Measurements from ENCODE around the gene CD79B.

The CD79B gene

DNA sequence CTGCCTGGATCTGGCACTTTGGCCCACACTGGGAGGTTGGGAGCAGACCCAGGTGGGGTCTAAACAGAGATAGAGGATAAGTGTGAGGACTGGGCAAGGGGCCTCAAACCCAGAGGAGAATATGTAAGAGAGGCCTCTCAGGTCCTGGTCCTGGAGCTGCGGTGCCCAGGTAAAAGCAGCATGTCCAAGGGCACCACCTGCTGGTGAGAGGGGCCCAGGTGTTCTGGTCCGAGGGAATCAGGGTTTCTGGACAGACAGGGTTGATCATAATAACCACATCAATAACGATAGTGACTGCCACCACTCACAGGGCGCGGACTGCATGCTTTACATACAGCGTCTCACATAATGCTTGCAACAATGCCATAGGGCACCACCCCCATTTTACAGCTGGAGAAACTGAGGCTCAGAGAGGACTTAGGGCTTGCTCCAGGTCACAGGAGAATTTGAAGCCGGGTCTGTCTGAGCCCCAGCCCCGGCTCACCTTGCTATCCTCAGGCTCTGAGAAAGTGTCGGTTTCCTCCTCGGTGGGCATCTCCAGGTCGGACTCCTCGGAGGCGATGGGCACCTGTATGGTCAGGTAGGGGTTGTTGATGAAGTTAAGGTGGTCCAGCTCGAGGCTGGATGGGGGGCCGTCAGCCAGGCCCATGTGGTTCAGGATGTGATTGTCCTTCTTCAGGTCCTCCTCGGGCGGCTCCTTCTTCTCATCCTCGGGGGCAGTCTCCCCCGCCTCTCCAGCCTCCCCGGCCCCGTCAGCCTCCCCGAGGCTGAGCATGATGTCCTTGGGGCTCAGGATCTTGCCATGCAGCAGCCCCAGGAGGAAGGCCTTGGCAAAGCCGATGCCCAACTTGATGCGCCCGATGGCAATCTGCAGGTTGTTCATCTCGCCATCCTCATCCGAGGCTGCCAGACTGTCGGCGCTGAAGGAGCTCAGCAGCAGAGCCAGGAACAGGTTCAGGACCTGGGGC, 19.1 kb upstream of the CD79B start:
- no peak for DNase-seq

DNA sequence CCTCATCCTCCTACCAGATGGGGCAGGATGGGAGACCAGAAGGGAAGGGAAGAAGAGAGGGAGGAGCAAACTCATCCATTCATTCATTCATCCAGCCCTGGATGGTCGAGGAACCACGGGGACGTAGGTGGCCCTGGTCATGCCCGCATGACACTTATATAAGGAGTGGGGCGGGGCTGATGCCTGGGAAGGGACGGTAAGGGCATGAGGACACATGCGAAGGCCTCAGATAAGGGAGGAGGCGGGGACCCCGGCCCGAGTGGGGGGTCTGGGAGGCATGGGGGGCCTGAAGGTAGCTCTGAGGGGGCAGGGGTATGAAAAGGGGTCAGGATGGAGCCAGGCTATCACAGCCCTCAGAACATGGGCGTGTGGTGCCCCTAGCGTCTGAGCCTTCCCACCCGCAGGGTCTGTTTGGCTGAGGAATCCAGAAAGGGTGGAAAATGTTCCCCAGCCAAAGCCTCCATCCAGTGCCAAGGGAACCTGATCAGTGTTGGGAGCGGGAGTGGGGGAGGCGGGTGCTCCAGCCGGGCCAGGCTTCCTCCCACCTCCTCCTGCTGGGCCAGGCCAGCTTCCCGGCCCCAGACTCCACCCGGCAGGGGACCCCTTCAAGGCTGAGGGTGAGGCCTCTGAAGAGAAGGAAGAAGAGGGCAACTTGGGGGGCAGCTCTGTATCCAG, 17.6 kb upstream of the CD79B start:
- no peak for DNase-seq

DNA sequence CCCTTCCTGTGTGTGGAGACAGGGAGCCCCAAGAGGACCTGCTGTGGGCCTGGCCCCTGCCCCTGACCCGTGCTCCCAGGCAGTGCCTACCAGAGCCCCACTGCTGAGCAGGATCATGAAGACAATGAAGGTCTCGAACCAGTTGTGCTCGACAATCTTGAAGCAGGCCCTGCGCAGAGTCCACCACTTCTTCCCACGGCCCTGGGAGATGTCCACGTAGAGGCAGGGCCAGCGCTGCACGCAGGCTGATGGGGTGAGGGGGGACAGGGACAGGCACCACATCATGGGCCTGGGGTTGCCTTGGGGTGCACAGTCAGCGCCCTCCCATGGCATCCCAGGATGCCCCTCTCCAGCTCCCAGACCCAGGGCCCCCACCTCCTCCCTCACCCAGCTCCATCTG, 16.4 kb upstream of the CD79B start:
- DNase-seq = no peak

DNA sequence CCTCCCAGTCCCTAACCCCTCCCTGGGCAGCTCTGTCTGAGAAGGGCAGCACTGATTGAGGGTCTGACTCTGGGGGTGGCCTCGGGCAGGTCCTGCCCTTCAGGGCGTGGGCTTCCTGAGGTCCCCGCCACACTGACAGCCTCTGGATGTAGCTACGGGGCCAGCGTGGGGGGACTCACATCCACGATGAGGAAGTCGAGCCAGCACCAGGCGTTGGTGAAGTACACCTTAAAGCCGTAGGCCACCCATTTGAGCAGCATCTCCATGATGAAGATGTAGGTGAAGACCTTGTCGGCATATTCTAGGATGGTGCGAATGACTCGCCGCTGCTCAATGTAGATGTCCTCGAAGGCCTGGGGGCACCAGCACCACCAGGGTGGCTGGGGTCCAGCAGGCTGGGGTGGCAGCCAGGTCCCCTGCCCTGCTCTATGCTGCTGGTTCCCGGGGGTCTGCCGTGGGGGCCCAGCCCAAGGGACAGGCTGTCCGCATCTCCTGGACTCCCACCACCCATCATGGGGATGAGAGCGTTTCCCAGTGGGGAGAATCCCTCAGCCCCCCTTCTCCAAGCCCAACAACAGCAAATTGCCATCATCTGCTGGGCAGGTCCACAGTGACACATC, 15.7 kb upstream of the CD79B start:
- DNase-seq = no peak

DNA sequence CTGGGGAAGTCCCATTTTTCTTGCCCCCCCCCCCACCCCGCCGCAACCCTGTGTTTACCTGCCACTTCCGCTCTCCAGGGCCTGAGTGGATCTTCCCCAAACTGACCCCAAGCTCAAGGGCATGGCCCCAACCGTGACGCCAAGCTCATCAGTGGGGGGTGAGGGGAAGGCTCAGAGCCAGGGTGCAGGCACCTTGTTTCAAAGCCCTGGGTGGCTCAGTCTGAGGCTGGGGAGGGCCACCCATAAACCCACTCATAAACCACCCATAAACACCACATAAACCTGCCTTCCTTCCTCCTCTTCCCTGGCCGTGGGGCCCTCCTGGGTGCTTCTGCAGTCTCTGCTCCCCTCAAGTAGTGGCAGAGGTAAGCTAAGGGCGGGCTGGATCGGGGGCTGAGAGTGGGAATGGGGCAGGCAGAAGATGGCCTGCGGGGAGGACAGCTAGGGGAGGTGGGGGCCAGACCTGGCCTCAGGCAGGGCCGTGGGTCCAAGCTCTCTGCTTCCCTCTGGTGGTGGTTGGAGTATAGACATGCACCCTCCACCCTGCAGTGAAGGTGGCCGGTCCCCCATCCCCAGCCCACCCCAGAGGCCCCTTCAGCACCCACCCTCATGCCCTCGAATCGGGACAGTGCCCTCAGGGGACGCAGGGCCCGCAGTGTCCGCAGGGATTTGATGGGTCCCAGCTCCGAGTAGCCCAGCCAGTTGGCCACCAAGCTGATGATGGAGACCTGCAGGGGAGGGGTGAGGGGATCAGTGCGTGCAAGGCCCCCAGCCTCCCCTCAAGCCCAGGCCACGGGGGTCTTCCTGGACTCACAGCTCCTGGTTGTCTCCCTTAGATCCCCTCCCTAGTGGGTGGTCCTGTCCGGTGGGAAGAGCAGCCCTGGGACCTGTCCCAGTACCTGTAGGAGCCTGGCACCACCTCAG, 14.6 kb upstream of the CD79B start:
- DNase-seq = no peak

DNA sequence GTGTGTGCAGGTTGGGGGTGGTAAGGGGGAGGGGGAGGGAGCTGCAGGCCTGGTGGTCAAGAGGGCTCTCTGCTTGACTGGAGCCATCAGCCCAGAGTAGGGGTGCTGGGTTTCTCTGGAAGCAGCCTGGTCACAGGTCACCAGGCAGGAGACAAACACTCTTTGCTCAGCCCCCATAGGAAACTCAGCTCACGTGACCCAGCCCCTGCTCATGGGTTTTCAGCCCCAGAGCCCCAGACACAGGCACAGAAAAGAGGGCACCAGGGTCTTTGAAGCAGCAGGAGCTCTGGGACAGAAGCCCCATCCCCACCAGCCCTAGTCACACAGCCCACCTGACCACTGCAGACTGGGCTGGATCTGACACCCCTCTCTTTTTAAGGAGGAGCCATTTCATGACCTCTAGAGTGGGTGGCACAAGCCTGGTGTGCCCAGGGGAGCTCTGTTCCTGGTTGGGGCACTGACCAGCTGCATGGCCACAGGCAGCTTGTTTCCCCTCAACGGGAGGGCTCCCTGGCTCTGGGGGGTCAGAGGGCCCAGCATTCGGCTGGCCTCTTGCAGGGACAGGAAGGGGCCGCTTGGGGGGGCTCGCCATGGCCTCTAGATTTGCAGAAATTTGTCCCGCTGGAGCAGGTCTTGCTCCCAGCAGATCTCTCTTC, 13.8 kb upstream of the CD79B start:
- DNase-seq = no peak

DNA sequence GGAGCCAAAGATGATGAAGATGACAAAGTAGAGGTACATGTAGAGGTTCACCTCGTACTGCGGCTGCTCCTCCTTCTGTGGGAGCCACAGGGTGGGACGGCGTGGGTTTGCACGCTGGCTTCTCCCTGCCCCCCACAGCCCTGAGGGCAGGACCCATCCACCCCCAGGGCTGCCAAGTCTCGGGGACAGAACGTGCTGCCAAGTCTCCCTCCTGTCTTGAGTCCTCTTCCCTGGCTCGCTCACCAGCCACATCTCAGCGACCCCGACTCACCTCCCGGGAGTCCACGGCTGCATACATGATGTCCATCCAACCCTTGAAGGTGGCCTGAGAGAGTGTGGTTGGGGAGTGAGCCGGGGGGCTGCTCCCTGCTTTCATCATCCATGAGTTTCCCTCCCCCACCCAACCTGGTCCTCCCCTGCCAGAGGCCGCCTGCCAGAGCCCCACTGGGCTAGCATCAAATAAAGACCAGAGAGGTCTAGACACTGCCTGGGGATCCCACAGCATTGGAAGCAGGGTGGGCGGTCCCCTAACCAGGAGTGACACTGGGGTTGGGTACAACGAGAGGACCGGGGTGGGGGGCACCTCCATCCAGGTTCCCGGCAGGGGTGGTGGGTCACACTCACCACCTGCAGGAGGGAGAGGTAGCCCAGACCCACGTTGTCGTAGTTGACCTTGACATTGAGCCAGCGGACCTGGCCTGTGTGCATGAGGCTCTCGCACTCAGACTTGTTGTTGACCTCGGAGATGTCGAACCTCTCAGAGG, 12.8 kb upstream of the CD79B start:
- no peak for DNase-seq

DNA sequence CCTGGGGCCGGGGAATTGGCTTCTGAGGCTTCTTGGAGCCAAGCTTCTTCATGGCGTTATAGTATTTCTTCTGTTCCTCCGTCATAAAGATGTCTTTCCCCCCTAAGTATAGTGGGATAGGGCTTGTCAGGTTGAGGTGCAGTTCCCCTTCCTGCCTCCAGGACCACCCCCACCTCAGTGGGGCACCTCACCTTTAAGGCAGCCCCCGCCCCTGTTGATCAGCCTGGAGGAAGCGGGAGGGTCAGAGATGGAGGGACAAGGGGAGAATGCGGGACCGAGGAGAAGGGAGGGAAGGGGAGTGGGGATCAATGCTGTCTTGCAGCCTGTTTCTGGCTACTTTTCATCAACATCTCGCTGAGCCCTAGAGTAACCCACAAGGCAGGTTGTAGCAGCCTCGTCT, 11.6 kb upstream of the CD79B start:
- no peak for DNase-seq

DNA sequence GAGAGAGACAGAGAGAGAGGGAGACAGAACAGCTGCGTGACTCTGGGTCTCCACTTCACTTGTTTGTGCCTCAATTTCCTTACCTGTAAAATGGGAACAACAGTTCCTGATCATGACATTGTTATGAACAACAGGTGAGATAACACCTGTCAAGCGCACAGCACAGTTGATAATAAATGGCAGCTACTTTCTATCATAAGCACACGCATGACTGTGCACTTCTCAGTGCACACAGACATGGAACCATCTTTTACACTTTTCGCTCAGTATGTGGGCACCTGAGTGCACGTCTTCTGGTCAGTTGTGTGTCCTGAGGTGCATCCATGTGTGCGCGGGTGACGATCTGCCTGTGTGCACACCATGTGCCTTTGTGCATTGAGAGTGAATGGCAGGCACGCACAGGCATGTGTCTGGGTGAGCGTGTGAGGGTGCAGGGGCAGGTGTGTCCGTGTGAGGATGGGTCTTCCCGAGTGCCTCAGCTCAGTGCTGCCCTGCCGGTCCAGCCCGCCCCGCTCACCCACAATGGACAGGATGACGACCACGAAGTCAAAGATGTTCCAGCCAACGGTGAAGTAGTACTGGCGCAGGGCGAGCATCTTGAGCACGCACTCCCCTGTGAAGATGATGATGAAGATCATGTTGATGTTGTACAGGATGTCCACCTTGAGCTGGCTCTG, 10.3 kb upstream of the CD79B start:
- no peak for DNase-seq

DNA sequence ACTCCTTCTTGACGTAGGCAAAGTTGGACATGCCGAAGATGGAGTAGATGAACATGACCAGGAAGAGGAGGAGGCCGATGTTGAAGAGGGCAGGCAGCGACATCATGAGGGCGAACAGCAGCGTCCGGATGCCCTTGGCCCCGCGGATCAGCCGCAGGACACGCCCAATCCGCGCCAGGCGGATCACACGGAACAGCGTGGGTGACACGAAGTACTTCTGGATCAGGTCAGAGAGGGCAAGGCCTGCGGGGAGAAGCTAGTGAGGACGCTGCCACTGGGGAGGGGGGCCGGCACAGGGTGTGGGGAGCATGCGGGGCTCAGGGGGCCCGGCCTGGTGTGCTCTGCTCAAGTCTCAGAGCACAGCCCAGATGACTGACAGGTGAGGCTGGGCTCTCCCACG, 9.6 kb upstream of the CD79B start:
- no peak for DNase-seq

DNA sequence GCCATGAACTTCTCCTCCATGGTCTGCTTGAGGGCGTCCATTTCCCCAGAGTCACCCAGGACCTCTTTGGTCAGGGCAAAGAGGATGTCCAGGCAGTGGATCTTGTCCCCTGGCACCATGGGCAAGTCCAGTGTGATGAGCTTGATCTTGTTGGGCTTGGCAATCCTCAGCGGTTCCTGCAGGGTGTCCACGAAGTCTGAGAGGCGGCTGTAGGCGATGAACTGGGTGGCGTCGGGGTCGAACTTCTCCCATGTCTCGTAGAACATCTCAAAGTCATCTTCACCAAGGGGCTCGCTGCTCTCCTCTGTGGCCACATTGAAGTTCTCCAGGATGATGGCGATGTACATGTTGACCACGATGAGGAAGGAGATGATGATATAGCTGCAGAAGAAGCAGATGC, 9.0 kb upstream of the CD79B start:
- DNase-seq = no peak

DNA sequence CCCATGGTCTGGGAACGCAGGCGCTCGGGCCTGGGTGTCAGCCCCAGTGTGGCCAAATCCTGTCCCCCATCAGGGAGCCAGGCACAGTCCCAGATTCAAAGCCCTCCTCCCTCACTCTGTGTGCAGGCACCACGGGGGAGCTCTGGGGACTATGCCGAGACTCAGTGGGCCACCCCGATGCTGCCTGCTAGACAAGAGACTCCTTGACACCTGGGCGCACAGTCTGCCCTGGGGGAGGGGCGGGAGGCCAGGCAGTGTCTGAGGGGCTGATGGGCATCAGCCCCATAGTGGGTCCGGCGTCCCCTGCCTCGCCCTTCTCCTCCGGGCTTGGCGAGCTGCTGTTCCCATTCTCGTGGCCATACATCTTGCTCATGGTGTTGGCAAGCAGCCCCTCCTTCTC, 8.5 kb upstream of the CD79B start:
- DNase-seq = no peak

DNA sequence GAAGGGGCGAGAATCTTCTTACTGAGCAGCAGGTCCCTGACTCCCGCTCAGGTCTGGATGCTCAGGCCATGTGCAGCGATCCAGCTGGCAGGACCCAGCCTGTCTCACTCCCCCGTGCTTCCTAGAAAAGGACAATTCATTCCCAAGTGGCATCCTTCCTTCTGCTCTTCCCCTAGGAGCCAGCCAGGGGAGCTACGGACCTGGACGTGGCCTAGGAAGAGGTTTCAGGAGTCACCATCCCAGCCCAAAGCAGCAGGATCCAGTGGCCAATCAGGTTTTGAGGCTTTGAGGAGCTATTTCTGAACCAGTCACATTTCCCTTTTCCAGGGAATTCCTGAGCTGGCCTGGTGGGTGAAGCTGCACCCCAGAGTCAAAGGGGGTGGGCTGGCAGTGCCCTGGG, 7.8 kb upstream of the CD79B start:
- DNase-seq = no peak

DNA sequence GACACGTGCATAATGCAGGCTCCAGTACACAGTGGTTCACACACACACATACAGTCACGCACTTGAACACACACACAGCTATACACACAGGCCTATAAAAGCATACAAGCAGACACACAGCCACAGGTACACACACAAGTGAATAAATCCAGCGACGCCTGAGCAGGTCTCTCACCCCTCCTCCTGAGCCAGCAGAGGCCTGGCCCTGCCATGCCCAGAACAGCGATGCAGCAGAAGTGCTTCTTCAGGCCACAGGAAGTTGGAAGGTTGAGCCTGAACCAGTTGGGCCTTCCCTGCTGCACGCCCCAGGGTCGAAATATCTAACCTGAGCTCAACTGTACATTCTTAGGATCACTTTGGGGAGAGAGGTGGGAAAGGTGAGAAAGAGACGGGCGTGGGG, 7.3 kb upstream of the CD79B start:
- DNase-seq = no peak

DNA sequence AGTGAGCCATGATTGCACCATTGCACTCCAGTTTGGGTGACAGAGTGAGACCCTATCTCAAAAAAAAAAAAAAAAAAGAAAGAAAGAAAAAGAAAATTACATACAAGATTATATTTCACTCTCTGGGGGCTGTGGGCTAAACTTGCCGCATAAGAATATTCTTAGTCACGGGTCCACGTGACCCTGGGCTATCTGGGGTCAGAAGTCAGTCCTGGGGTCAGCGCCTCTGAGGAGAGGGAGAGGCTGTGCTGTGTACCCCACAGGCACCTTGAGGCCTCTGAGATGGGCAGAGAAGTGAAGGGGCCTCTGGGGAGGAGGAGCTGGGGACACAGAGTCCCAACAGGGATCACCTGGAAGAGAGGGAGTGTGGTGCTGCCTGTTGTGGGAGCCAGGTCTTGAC, 5.8 kb upstream of the CD79B start:
- no peak for DNase-seq

DNA sequence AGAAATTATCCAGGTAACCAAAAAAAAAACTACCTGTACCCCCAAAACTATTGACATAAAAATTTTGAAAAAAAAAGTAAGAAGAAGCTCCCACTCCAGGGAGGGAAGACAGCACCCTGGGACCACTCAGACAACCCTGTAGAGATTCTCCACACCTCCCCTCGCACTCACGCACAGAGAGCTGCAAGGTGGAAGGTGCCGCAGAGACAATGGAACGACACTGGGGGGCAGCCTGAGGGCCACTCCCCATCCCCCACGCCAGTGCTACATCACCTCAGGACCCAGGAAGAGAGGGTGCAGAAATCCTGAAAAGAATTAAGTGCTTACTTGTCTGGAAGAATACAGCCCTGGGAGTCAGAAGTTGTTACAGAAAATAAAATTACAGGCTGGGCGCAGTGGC, 5.2 kb upstream of the CD79B start:
- DNase-seq = no peak

DNA sequence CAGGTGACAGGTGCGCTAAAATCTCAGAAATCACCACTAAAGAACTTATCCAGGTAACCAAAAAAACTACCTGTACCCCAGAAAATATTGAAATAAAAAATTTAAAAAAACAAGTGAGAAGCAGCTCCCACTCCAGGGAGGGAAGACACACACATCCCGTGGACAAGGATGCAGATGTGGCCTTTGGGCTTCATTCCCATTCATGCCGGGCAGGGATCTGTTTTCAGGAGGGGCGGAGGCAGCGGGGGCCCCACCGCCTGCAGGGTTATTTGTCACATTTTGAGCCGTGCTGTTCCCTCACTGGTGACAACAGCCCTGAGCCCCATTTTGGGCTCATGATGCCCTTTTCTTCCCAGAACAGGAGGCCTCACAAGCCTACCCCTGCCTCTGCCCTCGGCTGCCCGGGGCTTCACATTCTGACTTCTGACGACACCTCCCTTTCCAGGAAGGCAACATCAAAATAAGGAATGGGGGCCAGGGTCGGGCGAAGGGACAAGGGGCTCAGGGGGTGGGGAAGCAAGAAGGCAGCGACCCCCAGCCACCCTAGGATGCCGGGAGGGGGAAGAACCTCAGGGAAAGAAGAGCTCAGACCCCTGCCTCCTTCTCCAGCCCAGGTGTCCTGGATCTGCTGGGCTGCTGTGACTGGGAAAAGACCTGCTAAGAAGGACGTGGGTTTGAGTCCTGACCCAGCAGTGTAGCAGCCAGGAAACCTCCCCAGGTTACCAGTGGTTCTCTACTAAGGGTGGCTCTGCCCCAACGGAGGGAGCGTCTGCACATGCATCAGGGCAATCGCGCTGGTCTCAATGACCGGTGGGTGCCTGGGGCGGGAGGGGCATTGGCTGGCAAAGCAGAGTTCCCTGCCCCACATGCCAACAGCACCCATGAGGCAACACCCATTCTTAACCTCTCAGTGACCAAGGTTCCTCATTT, 2.3 kb upstream of the CD79B start:
- DNase-seq = no peak

DNA sequence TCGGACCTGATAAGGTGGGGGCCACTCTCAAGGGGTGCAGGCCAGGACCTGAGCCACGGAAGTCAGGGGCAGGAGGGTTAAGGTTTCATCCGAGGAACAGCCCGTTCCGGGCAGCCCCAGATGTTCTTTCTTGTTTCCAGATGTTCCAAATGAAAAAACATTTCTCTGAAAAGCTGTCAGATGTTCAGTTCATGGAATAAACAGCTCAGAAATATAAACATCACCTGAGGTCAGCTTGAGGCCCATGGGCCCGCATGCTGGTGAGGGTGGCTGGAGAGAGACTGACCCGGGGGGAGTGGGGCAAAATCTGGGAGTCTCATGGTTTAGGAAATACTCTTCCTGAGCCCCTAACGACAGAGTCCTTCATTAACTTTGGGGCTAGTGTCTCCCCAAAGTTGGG, 1.5 kb upstream of the CD79B start:
- no peak for DNase-seq

DNA sequence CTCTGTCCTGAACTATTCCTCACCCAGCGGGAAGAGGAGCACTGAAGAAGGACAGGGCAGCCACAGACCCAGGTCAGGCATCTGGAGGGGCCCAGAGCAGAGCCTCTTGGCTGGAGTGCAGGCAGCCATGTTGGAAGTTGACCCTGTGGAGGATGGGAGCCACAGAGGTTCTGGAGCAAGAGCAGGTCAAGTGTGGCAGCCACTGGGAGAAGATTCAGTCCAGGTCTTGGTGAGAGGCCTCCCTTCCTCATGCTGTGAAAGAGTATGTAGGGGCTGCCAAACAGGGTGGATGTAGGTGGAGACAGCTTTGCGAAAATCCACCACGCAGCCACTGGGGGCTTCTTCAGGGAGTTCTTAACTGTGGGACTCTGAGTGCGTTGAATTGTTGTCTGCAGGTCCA, 590 bp upstream of the CD79B start:
- no peak for DNase-seq
